Liver (tissue), 9 donors: ENCODE results near the gene C2CD2. TPM values are rescaled to one million over a fixed set of nuclear protein-coding genes. Genes with fewer than 3 reads are reported as not detected.
"Not testable (repeated sequence)": the region's sequence is repeated elsewhere in the genome, so short reads cannot be mapped to it uniquely, and the experiment has no call there.

Experiments
- DNase-seq: peaks from one replicate; pipeline ENCODE4 v3.0.0-alpha.2; 2017; ENCODE audit warnings: low spot score
- H3K27ac ChIP-seq, 2 donors: one replicate each; pipeline ENCODE4 v1.7.0; 2013; ENCODE audit warnings: inconsistent platforms in 2 of 2, low read length in 2 of 2, control low read depth in 1 of 2, low read depth in 1 of 2, mild to moderate bottlenecking in 1 of 2
- H3K27me3 ChIP-seq, 4 donors: one replicate each; pipeline versions ENCODE4 v1.6.1 to v1.7.0; 2013; ENCODE audit warnings: low read length in 3 of 4, inconsistent platforms in 1 of 4, mild to moderate bottlenecking in 1 of 4, moderate library complexity in 1 of 4; ENCODE audit not compliant: control insufficient read depth in 4 of 4, insufficient read depth in 4 of 4
- H3K36me3 ChIP-seq, 4 donors: one replicate each; pipeline versions ENCODE4 v1.6.1 to v1.7.0; 2013; ENCODE audit warnings: low read length in 3 of 4, mild to moderate bottlenecking in 3 of 4, low read depth in 1 of 4, moderate library complexity in 1 of 4; ENCODE audit not compliant: control insufficient read depth in 4 of 4, insufficient read depth in 3 of 4
- H3K4me1 ChIP-seq, 4 donors: one replicate each; pipeline versions ENCODE4 v1.6.1 to v1.7.0; 2013; ENCODE audit warnings: low read length in 3 of 4, mild to moderate bottlenecking in 3 of 4, moderate library complexity in 1 of 4; ENCODE audit not compliant: control insufficient read depth in 4 of 4, insufficient read depth in 4 of 4
- H3K4me3 ChIP-seq, 3 donors: one replicate each; pipeline versions ENCODE4 v1.6.1 to v1.7.0; 2013; ENCODE audit warnings: low read length in 3 of 3, control low read depth in 1 of 3, low read depth in 1 of 3, mild to moderate bottlenecking in 1 of 3
- H3K9ac ChIP-seq, 2 donors: one replicate each; pipeline ENCODE4 v1.7.0; 2013; ENCODE audit warnings: low read length in 2 of 2, mild to moderate bottlenecking in 2 of 2, moderate library complexity in 2 of 2, control low read depth in 1 of 2, low read depth in 1 of 2
- H3K9me3 ChIP-seq, 4 donors: one replicate each; pipeline versions ENCODE4 v1.6.1 to v1.7.0; 2013; ENCODE audit warnings: low read length in 3 of 4; ENCODE audit not compliant: control insufficient read depth in 4 of 4
- CTCF ChIP-seq: fragments of 150-350 bp; IDR thresholded peaks from 2 replicates; pipeline ENCODE4 v1.5.1; 2017; ENCODE audit warnings: improper control_type of control experiment, low read depth, low read length; ENCODE audit not compliant: missing input control
- FOXA1 ChIP-seq: IDR thresholded peaks from 2 replicates; pipeline ENCODE4 v1.6.1; 2016; ENCODE audit warnings: antibody characterized with exemption
- HNF4A ChIP-seq, 2 donors: conservative IDR thresholded peaks; 2 replicates each; pipeline ENCODE4 v1.6.1; 2016; ENCODE audit warnings: antibody characterized with exemption in 2 of 2, mild to moderate bottlenecking in 2 of 2
- NR2F2 ChIP-seq: IDR thresholded peaks from 2 replicates; pipeline ENCODE4 v1.6.1; 2016; ENCODE audit warnings: antibody characterized with exemption
- REST ChIP-seq: IDR thresholded peaks from 2 replicates; pipeline ENCODE4 v1.6.1; 2016; ENCODE audit warnings: antibody characterized with exemption, mild to moderate bottlenecking
- RXRA ChIP-seq, 2 donors: IDR thresholded peaks; 2 replicates each; pipeline ENCODE4 v1.6.1; 2017 to 2018; ENCODE audit warnings: antibody characterized with exemption in 2 of 2, mild to moderate bottlenecking in 1 of 2
- SP1 ChIP-seq: IDR thresholded peaks from 2 replicates; pipeline ENCODE4 v1.6.1; 2018; ENCODE audit warnings: antibody characterized with exemption, mild to moderate bottlenecking
- TAF1 ChIP-seq: conservative IDR thresholded peaks from 2 replicates; pipeline ENCODE4 v1.6.1; 2016; ENCODE audit warnings: antibody characterized with exemption, mild to moderate bottlenecking
- YY1 ChIP-seq: IDR thresholded peaks from 2 replicates; pipeline ENCODE4 v1.6.1; 2016; ENCODE audit warnings: antibody characterized with exemption, mild to moderate bottlenecking
- ZBTB33 ChIP-seq: IDR thresholded peaks from 2 replicates; pipeline ENCODE4 v1.6.1; 2016; ENCODE audit warnings: antibody characterized with exemption
- WGBS: extraction: QIAGEN DNeasy Blood & Tissue Kit; methylation state at CpG from one replicate; pipeline ENCODE4 v1.1.7; 2013; 5-methylcytosine and 5-hydroxymethylcytosine counted together
- polyA plus RNA-seq, 2 donors: library from polyadenylated mRNA; stranded (reverse) in 1 of 2; unstranded in 1 of 2; fragments of 200-250 nt in 1 of 2; fragments of >200 nt in 1 of 2; fragmentation: Nextera tagmentation in 1 of 2; extraction: Ambion mirVana in 1 of 2; gene quantifications; one replicate each; pipeline versions ENCODE4 v1.2.1 to v1.2.3, GENCODE V29; 2013 to 2015
- total RNA-seq, 2 donors: library from RNA; depleted of rRNA; stranded (reverse); fragments of >200 nt; gene quantifications; one replicate each; pipeline ENCODE4 v1.2.3, GENCODE V29; 2014
- donor health status: healthy.
- donor health status: healthy.
- donor health status: healthy.
- donor health status: healthy.
- donor health status: healthy.

The C2CD2 gene
- total and polyA plus RNA-seq, 4 donors, result 2.9 to 17.9 (median 6.0) TPM

DNA sequence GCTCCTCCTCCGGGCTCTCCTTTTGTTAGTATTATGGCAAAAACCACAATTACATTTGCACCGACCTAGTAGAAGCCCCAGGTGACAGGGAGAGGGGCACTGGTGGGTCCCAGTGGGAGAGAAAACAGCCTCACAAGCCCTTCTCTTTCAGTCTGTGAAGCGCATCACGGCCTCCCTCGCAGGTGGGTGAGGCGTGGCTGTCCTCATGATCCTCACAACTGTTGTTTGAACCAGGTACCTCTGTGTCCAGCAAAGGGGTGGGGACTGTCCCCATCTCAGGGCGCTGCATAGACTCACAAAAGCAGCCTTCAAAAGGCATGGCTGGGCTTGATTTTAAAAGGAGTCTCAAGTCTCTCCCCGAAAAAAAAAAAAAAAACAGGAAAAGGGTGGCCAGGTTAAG is 7.9 kb upstream of the C2CD2 start (continued):
- TF ChIP-seq REST (no peak), NR2F2 (no peak)

DNA sequence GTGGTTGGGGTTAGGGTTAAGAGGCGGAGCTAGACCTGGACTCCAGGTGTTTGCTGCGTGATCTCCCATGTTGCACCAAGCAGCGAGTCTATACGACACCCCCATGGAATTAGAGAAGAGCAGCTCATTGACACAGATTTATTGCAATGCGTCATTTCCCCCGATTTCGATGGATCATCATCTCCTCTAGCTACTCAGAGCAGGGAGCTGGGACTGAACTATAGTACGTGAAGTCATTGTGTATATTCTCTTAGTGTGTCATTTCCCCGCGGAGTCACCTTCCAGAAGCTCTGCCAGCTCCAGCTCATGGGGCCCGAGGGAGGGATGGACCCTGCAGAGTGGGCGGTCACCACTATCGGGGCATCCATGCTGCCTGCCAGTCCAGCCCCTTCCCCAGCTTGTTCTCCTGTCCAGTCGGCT is 7.5 kb upstream of the C2CD2 start:
- H3K27me3 ChIP-seq, result no peaks in the 10 kb centered on the region
- H3K27ac ChIP-seq, result no peak overlapping the region
- no peaks in the 10 kb centered on the region for H3K9me3 ChIP-seq
- peaks cover 0 to 3% (median under 1%) of the 10 kb centered on the region in 4 donors for H3K4me1 ChIP-seq
- DNase-seq, result no peak
- H3K4me3 ChIP-seq, result no peak overlapping the region
- H3K36me3 ChIP-seq, result no peaks in the 10 kb centered on the region
- H3K9ac ChIP-seq, result no peak overlapping the region
- TF ChIP-seq RXRA (IDR thresholded peaks at IDR 0.05), result no peak
- no peak for TF ChIP-seq YY1
- TF ChIP-seq FOXA1, result no peak
- no peak for TF ChIP-seq SP1
- no peak for TF ChIP-seq REST
- no peak for TF ChIP-seq ZBTB33
- no peak for TF ChIP-seq CTCF
- WGBS, result 85% methylated on average over 14 of the region's 14 CpGs

GRCh38 chr21:41960386-41960785 is 6.6 kb upstream of the C2CD2 start:
- no peak overlapping the region for H3K9ac ChIP-seq
- no peaks in the 10 kb centered on the region for H3K36me3 ChIP-seq
- DNase-seq, result no peak
- peaks cover 0 to 3% (median under 1%) of the 10 kb centered on the region in 4 donors for H3K4me1 ChIP-seq
- WGBS, result 90% methylated on average over 8 of the region's 8 CpGs
- no peak overlapping the region for H3K27ac ChIP-seq
- no peak for TF ChIP-seq TAF1
- no peak for TF ChIP-seq HNF4A (conservative IDR thresholded peaks at IDR 0.05)
- H3K9me3 ChIP-seq, result no peaks in the 10 kb centered on the region
- H3K27me3 ChIP-seq, result no peaks in the 10 kb centered on the region
- no peak overlapping the region for H3K4me3 ChIP-seq

- H3K4me3 ChIP-seq, H3K9ac ChIP-seq, H3K36me3 ChIP-seq, H3K4me1 ChIP-seq, DNase-seq, H3K9me3 ChIP-seq, H3K27me3 ChIP-seq, H3K27ac ChIP-seq: not testable (repeated sequence)
- 97% methylated on average over 11 of the region's 11 CpGs for WGBS
These were observed 5.9 kb upstream of the C2CD2 start for GRCh38 chr21:41959697-41960096.
